H1 (cell line): ENCODE data around the gene NT5E. TPM values are rescaled to one million over a fixed set of nuclear protein-coding genes. Genes with fewer than 3 reads are reported as not detected.

Experiments
- HDAC6 ChIP-seq: IDR thresholded peaks from one replicate; pipeline ENCODE4 v1.7.1; 2012; ENCODE audit warnings: low read depth, mild to moderate bottlenecking, inconsistent platforms, low read length, moderate library complexity
- polyA plus RNA-seq, 7 experiments: library from polyadenylated mRNA; depleted of rRNA in 3 of 7; stranded (reverse) in 5 of 7; unstranded in 2 of 7; fragments of >200 nt in 5 of 7; fragments of 200-250 nt in 2 of 7; gene quantifications; 1 replicate in 5 of 7; 2 replicates in 1 of 7; 4 replicates in 1 of 7; pipeline versions ENCODE4 v1.2.1 to v1.2.3, GENCODE V29; 2011 to 2013; ENCODE audit warnings: missing spikeins in 2 of 7, mixed read lengths in 2 of 7
- total RNA-seq: library from RNA; stranded (reverse); fragmentation: NEBNext Ultra II Directional; extraction: Animal tissue kit (Norgen Biotek cat#: 25700); gene quantifications from 2 replicates; pipeline ENCODE4 v1.2.1, GENCODE V29; 2021

Gene NT5E
- total and polyA plus RNA-seq, 2 of the 8 experiments (the other 6 are each of a cell fraction or from before 2014, with no cell fraction given): 0.74 to 1.5 TPM

- TF ChIP-seq HDAC6: no peak
These were observed 12.9 kb upstream of the NT5E start (continued) for GRCh38 chr6:85436939-85437495.
